Metanephros (tissue), 2 donors: ENCODE measurements around the gene MYD88. TPM values are rescaled to one million over a fixed set of nuclear protein-coding genes. Genes with fewer than 3 reads are reported as not detected.

Experiments used
- small RNA-seq: library from RNA; depleted of rRNA; stranded (forward); fragments of <200 nt; gene quantifications from one replicate; pipeline ENCODE3, GENCODE V24; 2014; ENCODE audit warnings: low replicate concordance
- total RNA-seq: library from RNA; depleted of rRNA; stranded (reverse); fragments of >200 nt; gene quantifications from one replicate; pipeline ENCODE4 v1.2.3, GENCODE V29; 2014

Gene MYD88
- 22.5 TPM for total RNA-seq

DNA sequence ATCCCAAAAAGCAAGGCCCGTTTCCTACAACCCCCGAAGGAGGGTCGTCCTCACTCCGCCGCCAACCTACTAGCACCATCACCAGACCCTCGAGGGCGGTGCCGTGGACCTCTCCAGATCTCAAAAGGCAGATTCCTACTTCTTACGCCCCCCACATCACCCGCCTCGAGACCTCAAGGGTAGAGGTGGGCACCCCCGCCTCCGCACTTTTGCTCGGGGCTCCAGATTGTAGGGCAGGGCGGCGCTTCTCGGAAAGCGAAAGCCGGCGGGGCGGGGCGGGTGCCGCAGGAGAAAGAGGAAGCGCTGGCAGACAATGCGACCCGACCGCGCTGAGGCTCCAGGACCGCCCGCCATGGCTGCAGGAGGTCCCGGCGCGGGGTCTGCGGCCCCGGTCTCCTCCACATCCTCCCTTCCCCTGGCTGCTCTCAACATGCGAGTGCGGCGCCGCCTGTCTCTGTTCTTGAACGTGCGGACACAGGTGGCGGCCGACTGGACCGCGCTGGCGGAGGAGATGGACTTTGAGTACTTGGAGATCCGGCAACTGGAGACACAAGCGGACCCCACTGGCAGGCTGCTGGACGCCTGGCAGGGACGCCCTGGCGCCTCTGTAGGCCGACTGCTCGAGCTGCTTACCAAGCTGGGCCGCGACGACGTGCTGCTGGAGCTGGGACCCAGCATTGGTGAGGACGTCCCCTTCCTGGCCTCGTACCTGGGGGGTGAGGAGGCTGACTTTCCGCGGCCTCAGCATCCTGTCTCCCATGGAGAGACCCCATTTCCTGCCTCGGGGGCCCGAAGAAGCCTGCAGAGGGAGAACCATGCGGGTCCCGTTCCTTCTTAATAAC is at the start of gene MYD88:
MYD88 (plus strand) TSS at position 313 of the 842 bp plus-strand sequence; CDS start at position 353, 40 bp downstream.

DNA sequence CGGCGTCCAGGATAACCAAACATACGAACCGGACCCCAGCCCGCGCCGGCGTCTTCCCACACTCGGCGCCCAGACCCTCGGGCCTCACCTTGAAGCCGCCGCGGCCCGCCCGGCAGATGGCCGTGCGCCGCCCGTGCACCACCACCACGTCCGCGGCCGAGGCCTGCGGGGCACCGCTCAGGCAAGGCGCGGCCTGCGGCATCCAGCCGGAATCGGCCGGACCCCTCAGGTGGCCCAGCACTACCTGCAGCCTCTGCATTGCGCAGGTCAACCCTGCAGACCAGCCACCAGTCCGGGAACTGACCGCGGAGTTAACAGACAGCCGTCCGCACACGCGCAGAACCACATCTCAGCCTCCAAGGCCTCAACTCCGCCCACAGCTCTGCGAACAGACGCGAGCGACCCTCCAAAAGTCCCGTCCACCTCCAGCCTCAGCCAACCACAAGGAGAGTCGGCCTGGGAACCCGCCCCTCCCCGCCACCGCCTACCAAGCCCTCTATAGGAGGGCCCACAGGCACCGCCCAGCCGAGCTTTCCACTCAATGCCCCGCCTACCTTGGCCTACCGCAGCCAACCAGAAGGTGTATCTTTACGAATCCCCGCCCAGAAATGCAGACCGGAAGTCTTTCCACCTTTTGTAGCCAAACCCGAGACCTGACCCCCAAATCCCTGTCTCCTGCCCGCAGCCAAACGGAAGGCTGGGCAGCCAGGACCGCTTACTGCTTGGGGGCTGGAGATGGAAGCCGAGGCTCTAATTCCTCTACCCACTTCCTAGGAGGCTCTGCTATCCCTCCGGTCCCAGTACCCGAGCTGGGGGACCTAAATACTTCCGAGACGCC is 1.5 kb upstream of the MYD88 start, which contains the start of gene ACAA1:
ACAA1 (minus strand) TSS at position 351 of the 838 bp plus-strand sequence; CDS start at position 259, 92 bp downstream.

DNA sequence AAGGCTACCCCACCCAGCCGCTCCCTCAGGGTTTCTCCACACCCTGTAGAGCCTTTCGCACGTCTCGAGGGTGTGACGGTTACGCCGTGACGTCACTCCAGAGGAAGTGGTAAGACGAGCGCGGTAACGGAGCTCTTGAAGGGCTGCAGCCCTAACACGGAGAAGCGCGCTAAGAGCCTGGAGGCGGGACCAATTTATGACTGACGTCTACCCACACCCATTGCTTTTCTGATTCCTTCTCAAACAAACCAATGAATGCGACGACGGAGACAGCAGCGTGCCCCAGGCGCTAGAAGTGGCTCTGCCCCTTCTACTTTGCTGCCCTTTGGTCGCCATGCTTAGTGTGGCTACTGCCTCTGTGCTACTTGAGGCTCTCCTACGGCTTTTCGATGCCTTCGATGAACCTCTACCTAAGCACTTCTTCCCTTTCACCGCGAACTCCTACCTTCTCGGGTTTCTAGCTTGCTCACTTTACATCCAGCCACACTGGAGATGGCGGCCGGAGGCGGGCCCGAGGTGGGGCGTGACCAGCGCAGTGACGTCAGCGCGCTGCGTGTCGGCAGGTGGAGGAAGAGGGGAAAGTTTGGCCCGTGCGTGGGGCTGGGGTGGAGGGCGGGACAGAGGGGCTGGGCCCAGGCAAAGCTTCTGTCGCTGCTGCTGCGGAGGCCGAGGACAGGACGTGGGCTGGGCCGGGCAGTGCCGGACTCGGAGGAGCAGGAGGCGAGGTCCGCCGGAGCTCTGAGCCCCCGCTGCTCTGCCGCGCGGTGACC is 26.7 kb downstream of the MYD88 start, which contains the start of gene OXSR1:
OXSR1 (plus strand) TSS at position 586 of the 770 bp plus-strand sequence. CDS start 340 bp downstream, outside the sequence.

Small RNAs within 50 kb of the gene (small RNA-seq; reads per million reads assigned to genes)
- not detected for gene RF00019

Other genes starting within 250 kb of the MYD88 start
- gene VILL, start 147.9 kb upstream of the MYD88 start, total RNA-seq = 17.9 TPM
- gene PLCD1, start 109.0 kb upstream of the MYD88 start, total RNA-seq = 33.8 TPM
- 2.4 TPM for gene DLEC1, start 99.5 kb upstream of the MYD88 start, total RNA-seq
- gene ACAA1, start 1.5 kb upstream of the MYD88 start, total RNA-seq = 62.8 TPM
- gene OXSR1, start 26.9 kb downstream of the MYD88 start, total RNA-seq = 39.1 TPM
- 6.1 TPM for gene SLC22A13, start 127.2 kb downstream of the MYD88 start, total RNA-seq
- gene SLC22A14, start 143.6 kb downstream of the MYD88 start, total RNA-seq = 1.7 TPM
- 14.3 TPM for gene XYLB, start 208.1 kb downstream of the MYD88 start, total RNA-seq